Neural cell (in vitro differentiated cells): Measurements from ENCODE around the gene WDR4. TPM values are rescaled to one million over a fixed set of nuclear protein-coding genes. Genes with fewer than 3 reads are reported as not detected.

Experiments used
- H2AFZ ChIP-seq: fragments of 200-600, 300-800 bp; sonication (generic), shearing (Covaris generic); 2 replicates; pipeline ENCODE4 v1.6.0; 2014; ENCODE audit warnings: low read depth, mild to moderate bottlenecking, antibody characterized with exemption, low read length, moderate library complexity
- H3F3A ChIP-seq: fragments of 200-600 bp; shearing (Covaris generic); 2 replicates; pipeline ENCODE4 v1.6.1; 2016; ENCODE audit warnings: mild to moderate bottlenecking, moderate library complexity, mixed read lengths, antibody characterized with exemption, low read length; ENCODE audit not compliant: insufficient read depth, poor library complexity, severe bottlenecking
- H3K27ac ChIP-seq: fragments of 200-600, 300-800 bp; sonication (generic), shearing (Covaris generic); 2 replicates; pipeline ENCODE4 v1.5.1; 2014; ENCODE audit warnings: mild to moderate bottlenecking, low read length, moderate library complexity
- H3K27me3 ChIP-seq: fragments of 300-800, 200-600 bp; sonication (generic), shearing (Covaris generic); 2 replicates; pipeline ENCODE4 v1.6.0; 2014; ENCODE audit warnings: mild to moderate bottlenecking, low read depth, low read length, moderate library complexity; ENCODE audit not compliant: insufficient read depth
- H3K36me3 ChIP-seq: fragments of 300-800, 200-600 bp; sonication (generic), shearing (Covaris generic); 2 replicates; pipeline ENCODE4 v1.5.1; 2014; ENCODE audit warnings: mild to moderate bottlenecking, antibody characterized with exemption, low read length, moderate library complexity; ENCODE audit not compliant: insufficient read depth
- H3K4me2 ChIP-seq: fragments of 300-800, 200-600 bp; sonication (generic), shearing (Covaris generic); 2 replicates; pipeline ENCODE4 v1.6.0; 2014; ENCODE audit warnings: mild to moderate bottlenecking, low read length
- H3K4me3 ChIP-seq: fragments of 300-800, 200-600 bp; sonication (generic), shearing (Covaris generic); 2 replicates; pipeline ENCODE4 v1.5.1; 2014; ENCODE audit warnings: mild to moderate bottlenecking, low read length, moderate library complexity
- H3K79me2 ChIP-seq: fragments of 200-600 bp; shearing (Covaris generic); replicated peaks from 2 replicates; pipeline ENCODE4 v1.6.0; 2014; ENCODE audit warnings: mild to moderate bottlenecking, low read length, moderate library complexity; ENCODE audit not compliant: insufficient read depth
- H3K9ac ChIP-seq: fragments of 300-800, 200-600 bp; sonication (generic), shearing (Covaris generic); 2 replicates; pipeline ENCODE4 v1.6.1; 2016; ENCODE audit warnings: mild to moderate bottlenecking, low read length, mixed read lengths
- H3K9me2 ChIP-seq: fragments of 200-600 bp; shearing (Covaris generic); 2 replicates; pipeline ENCODE4 v1.6.1; 2016; ENCODE audit warnings: mild to moderate bottlenecking, low read length, mixed read lengths; ENCODE audit not compliant: insufficient read depth
- H3K9me3 ChIP-seq: fragments of 200-600, 300-800 bp; sonication (generic), shearing (Covaris generic); 2 replicates; pipeline ENCODE4 v1.6.1; 2016; ENCODE audit warnings: mild to moderate bottlenecking, mixed run types, low read length, moderate library complexity, mixed read lengths
- H4K20me1 ChIP-seq: fragments of 200-600 bp; shearing (Covaris generic); 2 replicates; pipeline ENCODE4 v1.6.1; 2016; ENCODE audit warnings: mild to moderate bottlenecking, mixed run types; ENCODE audit not compliant: insufficient read depth
- EP300 ChIP-seq: fragments of 450-650 bp; conservative IDR thresholded peaks from 2 replicates; pipeline ENCODE4 v1.6.1; 2014; ENCODE audit warnings: antibody characterized with exemption, mild to moderate bottlenecking, moderate library complexity; ENCODE audit not compliant: poor library complexity, severe bottlenecking
- EZH2 ChIP-seq: fragments of 200-600, 300-800 bp; shearing (Covaris generic), sonication (generic); IDR thresholded peaks from 2 replicates; pipeline ENCODE4 v1.6.1; 2014; ENCODE audit warnings: antibody characterized with exemption, low read length, borderline replicate concordance, mild to moderate bottlenecking; ENCODE audit not compliant: insufficient read depth, poor library complexity, severe bottlenecking
- MXI1 ChIP-seq: fragments of 450-650 bp; conservative IDR thresholded peaks from 2 replicates; pipeline ENCODE4 v1.6.1; 2014; ENCODE audit warnings: antibody characterized with exemption, mild to moderate bottlenecking; ENCODE audit not compliant: poor library complexity, severe bottlenecking
- POLR2AphosphoS5 ChIP-seq: IDR thresholded peaks from 2 replicates; pipeline ENCODE4 v1.6.1; 2012
- RAD21 ChIP-seq: fragments of 450-650 bp; conservative IDR thresholded peaks from 2 replicates; pipeline ENCODE4 v1.6.1; 2014; ENCODE audit warnings: antibody characterized with exemption, mild to moderate bottlenecking, moderate library complexity
- SMC3 ChIP-seq: fragments of 450-650 bp; conservative IDR thresholded peaks from 2 replicates; pipeline ENCODE4 v1.6.1; 2014; ENCODE audit warnings: antibody characterized with exemption, mild to moderate bottlenecking, moderate library complexity; ENCODE audit not compliant: poor library complexity
- TAF1 ChIP-seq: IDR thresholded peaks from 2 replicates; pipeline ENCODE4 v1.6.1; 2012; ENCODE audit warnings: low read depth
- polyA plus RNA-seq: library from polyadenylated mRNA; depleted of rRNA; stranded (reverse); fragments of >200 nt; gene quantifications from 2 replicates; pipeline ENCODE4 v1.2.3, GENCODE V29; 2014
- TF ChIP-seq, protein P1 (sequence below): fragments of 450-650 bp; IDR thresholded peaks from 2 replicates; pipeline ENCODE4 v1.5.1; 2014; ENCODE audit warnings: antibody characterized with exemption, mild to moderate bottlenecking, moderate library complexity; ENCODE audit not compliant: poor library complexity, severe bottlenecking
- TF ChIP-seq, protein P2 (sequence below): IDR thresholded peaks from 2 replicates; pipeline ENCODE4 v1.6.1; 2012; ENCODE audit warnings: borderline replicate concordance

The WDR4 gene
- polyA plus RNA-seq, 1 donor from 2014 or later, result 9.2 TPM

DNA sequence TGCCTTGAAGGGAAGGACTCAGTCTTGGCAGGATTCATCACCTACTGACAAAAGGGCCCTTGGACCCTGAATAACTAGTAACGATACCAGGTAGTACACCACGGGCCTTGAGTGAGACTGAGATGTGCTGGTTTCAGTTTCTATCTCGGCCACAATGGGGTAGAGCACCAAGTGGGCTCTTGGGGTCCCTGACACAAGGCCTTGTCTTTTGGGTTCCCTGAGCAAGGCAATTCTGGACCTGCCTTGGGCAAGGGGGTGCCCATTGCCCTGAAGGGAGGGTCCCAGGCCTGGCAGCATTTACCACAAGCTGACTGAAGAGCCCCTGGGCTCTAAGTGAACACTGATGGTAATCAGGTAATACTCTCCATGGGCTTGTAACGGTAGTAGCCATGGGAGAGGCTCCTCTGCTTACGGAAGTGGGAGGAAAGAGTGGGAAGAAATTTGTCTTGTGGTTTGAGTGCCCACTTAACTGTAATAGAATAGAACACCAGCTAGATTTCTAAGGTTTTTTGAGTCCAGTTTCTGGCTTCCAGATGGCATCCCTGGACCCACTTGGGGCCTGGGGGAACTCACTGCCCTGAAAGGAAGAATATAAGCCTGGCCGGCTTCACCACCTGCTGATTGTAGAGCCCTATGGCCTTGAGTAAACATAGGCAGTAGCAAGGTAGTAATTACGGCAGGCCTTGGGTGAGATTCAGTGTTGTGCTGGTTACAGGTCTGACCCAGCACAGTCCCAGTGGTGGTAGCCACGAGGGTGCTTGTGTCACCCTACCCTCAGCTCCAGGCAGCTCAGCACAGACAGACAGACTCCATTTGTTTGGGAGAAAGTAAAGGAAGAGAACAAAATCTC is 58.5 kb downstream of the WDR4 start:
- no peaks in the 10 kb centered on the region for H3K36me3 ChIP-seq
- TF ChIP-seq, protein P1, sequence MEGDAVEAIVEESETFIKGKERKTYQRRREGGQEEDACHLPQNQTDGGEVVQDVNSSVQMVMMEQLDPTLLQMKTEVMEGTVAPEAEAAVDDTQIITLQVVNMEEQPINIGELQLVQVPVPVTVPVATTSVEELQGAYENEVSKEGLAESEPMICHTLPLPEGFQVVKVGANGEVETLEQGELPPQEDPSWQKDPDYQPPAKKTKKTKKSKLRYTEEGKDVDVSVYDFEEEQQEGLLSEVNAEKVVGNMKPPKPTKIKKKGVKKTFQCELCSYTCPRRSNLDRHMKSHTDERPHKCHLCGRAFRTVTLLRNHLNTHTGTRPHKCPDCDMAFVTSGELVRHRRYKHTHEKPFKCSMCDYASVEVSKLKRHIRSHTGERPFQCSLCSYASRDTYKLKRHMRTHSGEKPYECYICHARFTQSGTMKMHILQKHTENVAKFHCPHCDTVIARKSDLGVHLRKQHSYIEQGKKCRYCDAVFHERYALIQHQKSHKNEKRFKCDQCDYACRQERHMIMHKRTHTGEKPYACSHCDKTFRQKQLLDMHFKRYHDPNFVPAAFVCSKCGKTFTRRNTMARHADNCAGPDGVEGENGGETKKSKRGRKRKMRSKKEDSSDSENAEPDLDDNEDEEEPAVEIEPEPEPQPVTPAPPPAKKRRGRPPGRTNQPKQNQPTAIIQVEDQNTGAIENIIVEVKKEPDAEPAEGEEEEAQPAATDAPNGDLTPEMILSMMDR, result no peak
- TF ChIP-seq POLR2AphosphoS5, result no peak
- no peak for TF ChIP-seq TAF1
- TF ChIP-seq, protein P2, sequence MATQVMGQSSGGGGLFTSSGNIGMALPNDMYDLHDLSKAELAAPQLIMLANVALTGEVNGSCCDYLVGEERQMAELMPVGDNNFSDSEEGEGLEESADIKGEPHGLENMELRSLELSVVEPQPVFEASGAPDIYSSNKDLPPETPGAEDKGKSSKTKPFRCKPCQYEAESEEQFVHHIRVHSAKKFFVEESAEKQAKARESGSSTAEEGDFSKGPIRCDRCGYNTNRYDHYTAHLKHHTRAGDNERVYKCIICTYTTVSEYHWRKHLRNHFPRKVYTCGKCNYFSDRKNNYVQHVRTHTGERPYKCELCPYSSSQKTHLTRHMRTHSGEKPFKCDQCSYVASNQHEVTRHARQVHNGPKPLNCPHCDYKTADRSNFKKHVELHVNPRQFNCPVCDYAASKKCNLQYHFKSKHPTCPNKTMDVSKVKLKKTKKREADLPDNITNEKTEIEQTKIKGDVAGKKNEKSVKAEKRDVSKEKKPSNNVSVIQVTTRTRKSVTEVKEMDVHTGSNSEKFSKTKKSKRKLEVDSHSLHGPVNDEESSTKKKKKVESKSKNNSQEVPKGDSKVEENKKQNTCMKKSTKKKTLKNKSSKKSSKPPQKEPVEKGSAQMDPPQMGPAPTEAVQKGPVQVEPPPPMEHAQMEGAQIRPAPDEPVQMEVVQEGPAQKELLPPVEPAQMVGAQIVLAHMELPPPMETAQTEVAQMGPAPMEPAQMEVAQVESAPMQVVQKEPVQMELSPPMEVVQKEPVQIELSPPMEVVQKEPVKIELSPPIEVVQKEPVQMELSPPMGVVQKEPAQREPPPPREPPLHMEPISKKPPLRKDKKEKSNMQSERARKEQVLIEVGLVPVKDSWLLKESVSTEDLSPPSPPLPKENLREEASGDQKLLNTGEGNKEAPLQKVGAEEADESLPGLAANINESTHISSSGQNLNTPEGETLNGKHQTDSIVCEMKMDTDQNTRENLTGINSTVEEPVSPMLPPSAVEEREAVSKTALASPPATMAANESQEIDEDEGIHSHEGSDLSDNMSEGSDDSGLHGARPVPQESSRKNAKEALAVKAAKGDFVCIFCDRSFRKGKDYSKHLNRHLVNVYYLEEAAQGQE, result no peak
- TF ChIP-seq RAD21, result no peak
- no peak for TF ChIP-seq EZH2
- no peak for TF ChIP-seq SMC3
- no peak for TF ChIP-seq MXI1
- no peak for TF ChIP-seq EP300
- no peaks in the 10 kb centered on the region for H4K20me1 ChIP-seq
- H3K4me3 ChIP-seq, result no peak overlapping the region
- H3K9me3 ChIP-seq, result no peaks in the 10 kb centered on the region
- H3F3A ChIP-seq, result no peaks in the 10 kb centered on the region
- no peak overlapping the region for H2AFZ ChIP-seq
- no peaks in the 10 kb centered on the region for H3K9me2 ChIP-seq
- no peak overlapping the region for H3K27ac ChIP-seq
- no peaks in the 10 kb centered on the region for H3K79me2 ChIP-seq
- no peak overlapping the region for H3K4me2 ChIP-seq
- H3K9ac ChIP-seq, result no peak overlapping the region
- H3K27me3 ChIP-seq, result no peaks in the 10 kb centered on the region

DNA sequence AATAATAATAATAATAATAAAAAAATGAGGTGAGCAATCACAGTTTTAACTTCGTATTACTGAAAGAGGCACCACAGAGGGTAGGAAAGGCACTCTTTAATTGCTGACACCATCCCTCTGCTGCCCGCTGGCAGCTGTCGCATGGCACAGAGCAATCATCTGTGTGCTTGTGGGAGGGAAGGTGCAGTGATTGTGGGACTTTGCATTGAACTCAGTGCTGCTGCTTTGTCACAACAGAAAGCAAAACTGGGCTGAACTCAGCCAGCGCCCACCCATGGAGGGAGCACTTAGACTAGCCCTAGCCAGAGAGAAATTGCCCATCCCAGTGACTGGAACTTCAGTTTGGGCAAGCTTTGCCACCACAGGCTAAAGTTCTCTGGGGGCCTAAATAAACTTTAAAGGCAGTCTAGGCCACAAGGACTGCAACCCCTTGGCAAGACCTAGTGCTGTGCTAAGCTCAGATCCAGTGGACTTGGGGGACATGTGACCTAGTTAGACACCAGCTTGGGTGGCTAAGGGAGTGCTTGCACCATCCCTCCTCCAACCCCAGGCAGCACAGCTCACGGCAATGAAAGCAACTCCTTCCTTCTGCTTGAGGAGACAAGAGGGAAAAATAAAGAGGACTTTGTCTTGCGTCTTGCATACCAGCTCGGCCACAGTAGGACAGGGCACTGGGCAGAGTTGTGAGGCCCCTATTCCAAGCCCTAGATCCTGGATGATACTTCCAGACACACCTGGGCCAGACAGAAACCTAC is 59.3 kb downstream of the WDR4 start:
- H3K4me3 ChIP-seq, result no peak overlapping the region
- no peaks in the 10 kb centered on the region for H3K36me3 ChIP-seq
- H2AFZ ChIP-seq, result no peak overlapping the region
- H3K9me3 ChIP-seq, result no peaks in the 10 kb centered on the region
- no peak for TF ChIP-seq EP300
- TF ChIP-seq, protein P2, result no peak
- no peak for TF ChIP-seq TAF1
- no peak for TF ChIP-seq MXI1
- TF ChIP-seq EZH2, result no peak
- TF ChIP-seq SMC3, result no peak
- H3K9ac ChIP-seq, result no peak overlapping the region
- H3F3A ChIP-seq, result no peaks in the 10 kb centered on the region
- no peaks in the 10 kb centered on the region for H3K79me2 ChIP-seq
- H3K27ac ChIP-seq, result no peak overlapping the region
- no peaks in the 10 kb centered on the region for H3K9me2 ChIP-seq
- no peaks in the 10 kb centered on the region for H3K27me3 ChIP-seq
- H4K20me1 ChIP-seq, result no peaks in the 10 kb centered on the region
- no peak overlapping the region for H3K4me2 ChIP-seq
